Peyer's patch (tissue), 4 donors: ENCODE data around the gene MAD1L1.
"Not testable (repeated sequence)": the region's sequence is repeated elsewhere in the genome, so short reads cannot be mapped to it uniquely, and the experiment has no call there.

Source experiments
- CTCF ChIP-seq, 6 experiments: fragments of 450-650 bp in 4 of 6; fragments of 200-600 bp in 2 of 6; sonication (generic) in 1 of 6; IDR thresholded peaks; one replicate each; pipeline ENCODE4 v1.5.1; 2017 to 2019; ENCODE audit warnings: antibody characterized with exemption in 6 of 6, mild to moderate bottlenecking in 3 of 6, moderate library complexity in 1 of 6
- POLR2A ChIP-seq, 2 donors: fragments of 450-650 bp; IDR thresholded peaks; one replicate each; pipeline ENCODE4 v1.5.1; 2017; ENCODE audit warnings: antibody characterized with exemption in 2 of 2, mild to moderate bottlenecking in 2 of 2, moderate library complexity in 2 of 2

GRCh38 chr7:1840744-1841143 lies 392.0 kb downstream of the MAD1L1 start:
- not testable (repeated sequence) for TF ChIP-seq CTCF, POLR2A (IDR thresholded peaks at IDR 0.05)
